ENCODE results near the gene CPLANE1.

DNA sequence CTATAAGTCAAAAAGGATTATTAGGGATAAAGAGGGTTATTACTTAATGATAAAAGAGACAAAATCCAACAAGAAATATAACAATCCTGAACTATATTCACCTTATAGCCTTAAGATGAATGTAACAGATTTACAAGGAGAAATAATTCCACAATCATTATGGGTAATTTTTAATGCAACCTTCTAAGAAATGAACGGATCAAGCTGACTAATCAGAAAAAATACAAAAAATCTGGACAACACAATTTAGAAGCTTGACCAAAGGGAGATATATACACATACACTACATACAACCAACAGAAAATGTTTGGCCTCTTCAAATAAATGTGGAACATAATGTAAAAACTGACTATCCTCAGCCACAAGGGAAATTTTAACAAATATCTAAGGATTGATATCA is 102.3 kb downstream of the CPLANE1 start:
- TF ChIP-seq POLR2A (IDR thresholded peaks at IDR 0.05) = no peak
- TF ChIP-seq CTCF (IDR thresholded peaks at IDR 0.05) = no peak

All from suprapubic skin (tissue), 3 donors.